ENCODE results near the gene UBE2M.

The UBE2M gene

DNA sequence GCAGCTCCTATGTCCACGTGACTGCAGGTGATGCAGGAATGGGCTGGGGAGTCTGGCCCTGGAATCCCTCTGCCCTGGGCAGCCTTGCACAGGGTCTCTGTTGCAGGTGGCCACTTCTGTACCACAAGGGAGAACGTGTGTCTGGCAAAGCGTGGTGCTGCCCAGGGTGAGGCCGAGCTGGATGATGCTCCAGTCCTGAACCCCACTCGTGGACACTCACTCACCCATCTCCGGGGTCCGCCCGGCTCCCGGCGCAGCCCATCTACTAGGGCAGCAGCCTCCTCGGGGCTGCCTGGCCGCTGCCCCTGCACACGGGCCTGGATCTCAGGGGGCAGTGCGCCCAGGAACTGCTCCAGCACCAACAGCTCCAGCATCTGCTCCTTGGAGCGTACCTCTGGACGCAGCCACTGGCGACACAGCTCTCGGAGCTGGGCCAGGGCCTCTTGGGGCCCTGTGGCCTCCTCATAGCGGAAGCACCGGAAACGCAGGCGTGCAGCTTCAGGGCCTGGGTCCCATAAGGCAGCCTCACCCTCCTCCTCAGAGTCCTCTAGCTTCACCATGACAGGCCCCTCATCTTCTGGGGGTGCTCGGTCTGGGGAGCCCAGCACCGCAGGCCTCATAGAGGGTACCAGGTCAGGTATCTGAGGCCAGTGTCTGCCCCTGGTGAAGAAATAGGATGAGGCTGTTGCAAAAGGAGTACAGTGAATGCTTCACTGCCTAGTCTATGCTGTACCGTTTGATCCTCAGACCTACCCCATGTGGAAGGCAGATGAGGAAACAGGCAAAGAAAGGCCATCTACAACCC, 12.6 kb upstream of the UBE2M start:
- DNase-seq, result no peak

DNA sequence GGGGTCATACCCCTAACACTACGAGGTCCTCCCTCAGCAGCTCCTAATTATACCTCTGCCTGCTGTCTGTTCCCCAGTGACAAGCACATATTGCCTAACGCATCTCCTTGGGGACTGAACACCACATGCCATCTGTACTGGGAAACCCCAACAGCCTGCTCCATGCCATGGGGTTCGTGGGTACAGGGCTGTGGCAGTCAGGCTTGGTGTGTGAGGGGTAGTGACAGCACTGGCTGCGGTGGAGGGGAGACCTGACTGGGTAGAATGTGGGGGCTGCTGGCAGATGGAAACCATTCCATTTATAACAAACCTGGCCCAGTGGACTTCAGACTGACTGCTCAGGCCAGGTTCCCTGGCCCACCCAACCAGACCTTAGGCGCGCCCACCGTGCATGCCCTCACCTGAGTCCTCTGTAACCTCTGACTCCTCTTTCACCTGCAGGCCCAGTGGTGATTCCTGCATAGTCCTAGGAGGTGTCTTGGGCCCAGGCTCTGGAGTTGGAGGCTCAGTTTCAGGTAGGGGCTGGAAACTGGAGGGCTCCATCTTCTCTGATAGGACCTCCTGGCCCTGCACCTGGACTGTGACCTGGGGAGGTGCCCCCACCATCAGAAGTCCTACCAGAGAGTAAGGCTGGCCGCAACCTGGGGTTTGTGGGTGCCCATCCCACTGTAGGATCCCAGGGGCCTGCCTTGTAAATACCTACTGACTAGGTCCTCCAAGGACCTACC, 11.7 kb upstream of the UBE2M start:
- DNase-seq, result no peak

DNA sequence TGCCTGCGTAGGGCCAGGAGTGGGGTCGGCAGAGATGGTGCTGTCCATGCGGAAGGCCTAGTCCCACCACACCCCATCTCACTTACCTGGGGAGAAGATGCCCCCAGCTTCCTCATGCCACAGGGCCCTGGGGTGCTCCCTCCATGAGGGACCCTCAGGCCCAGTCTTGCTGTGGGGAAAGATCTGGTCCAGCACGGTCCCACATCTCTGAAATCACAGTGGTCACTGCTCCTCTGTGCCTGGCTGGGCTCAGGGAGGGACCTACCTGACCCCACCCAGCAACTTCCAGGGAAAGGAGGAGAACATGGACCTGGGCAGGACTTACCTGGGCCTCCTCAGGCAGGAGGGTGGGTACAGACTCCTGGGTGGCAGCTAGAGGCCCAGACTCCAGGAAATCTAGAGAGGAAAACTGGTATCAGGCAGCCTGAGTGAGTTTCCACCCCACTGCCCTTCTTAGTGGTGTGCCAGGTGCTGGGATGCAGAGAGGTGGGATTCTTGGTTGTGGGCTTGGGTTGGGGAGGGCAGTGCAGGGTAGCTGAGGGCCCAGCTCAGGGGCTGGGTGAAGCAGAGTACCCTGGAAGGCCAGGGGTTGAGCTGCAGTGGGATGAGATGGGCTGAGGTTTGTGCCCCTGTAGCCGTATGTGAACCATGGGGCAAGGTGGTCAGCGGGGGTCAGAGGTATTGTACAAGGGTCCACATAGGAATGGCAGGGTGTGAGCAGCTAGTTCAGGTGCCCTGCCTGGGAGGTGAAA, 11.0 kb upstream of the UBE2M start:
- no peak for DNase-seq

DNA sequence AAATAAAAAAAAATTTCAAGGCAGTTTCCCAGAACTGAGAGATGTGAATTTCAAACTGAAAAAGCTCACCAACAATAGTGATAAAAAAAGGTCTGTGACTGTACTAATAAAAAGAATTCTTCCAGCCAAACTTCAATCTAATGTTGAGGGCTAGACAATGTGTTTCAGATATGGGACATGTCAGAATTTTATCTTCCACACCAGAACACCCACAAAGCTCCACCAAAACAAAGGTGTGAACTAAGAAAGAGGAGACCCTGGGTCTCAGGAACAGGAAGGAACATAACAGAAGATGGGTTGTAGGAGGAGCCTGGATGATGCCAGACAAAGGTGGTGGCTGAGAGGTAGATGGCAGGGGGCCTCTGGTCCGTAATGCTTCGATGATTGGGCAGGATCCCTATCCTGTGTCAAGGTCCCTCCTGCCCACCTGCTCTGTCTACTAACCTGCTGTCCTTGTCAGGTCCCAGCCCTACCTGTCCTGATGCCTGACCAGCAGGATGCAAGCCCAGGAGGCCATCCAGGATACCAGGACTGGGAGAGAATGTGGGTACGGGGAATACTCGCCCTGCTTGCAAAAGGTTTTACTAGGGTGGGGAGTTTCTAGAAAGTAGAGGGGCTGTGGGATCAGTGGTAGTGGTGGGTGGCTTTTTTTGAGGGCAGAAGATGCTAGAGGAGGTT, 10.2 kb upstream of the UBE2M start:
- DNase-seq, result no peak

DNA sequence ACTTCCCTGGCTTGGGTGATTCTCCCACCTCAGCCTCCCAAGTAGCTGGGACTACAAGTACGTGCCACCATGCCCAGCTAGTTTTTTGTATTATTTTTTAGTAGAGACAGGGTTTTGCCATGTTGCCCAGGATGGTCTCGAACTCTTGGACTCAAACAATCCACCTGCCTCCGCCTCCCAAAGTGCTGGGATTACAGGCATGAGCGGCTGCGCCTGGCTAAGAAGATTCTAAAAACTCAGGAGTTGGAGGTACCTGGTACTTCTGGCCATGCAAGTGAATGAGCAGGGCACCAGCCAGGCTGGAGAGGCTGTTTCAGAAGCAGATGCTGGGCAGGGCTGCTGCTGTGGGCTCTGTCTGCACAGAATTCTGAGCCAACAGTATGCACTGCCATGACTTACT, 8.6 kb upstream of the UBE2M start:
- no peak for DNase-seq

DNA sequence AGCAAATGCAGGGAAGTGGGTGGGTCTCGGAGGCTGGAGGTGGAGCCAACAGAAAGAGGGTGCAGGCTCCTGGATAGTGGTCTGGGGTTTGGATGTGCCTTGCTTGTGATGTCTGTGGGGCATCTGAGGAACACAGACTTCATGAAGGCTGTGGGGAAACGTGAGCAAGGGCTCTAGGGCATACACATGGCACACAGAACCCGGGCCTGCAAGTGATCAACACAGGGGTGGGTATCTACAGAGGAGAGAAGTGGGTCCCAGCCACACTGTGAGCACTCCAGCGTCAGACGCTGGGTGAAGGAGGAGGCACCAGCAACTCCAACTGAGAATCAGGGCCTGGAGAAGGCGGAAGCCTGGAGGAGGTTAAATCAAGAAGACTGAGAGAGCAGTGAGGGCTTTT, 5.4 kb upstream of the UBE2M start:
- no peak for DNase-seq

DNA sequence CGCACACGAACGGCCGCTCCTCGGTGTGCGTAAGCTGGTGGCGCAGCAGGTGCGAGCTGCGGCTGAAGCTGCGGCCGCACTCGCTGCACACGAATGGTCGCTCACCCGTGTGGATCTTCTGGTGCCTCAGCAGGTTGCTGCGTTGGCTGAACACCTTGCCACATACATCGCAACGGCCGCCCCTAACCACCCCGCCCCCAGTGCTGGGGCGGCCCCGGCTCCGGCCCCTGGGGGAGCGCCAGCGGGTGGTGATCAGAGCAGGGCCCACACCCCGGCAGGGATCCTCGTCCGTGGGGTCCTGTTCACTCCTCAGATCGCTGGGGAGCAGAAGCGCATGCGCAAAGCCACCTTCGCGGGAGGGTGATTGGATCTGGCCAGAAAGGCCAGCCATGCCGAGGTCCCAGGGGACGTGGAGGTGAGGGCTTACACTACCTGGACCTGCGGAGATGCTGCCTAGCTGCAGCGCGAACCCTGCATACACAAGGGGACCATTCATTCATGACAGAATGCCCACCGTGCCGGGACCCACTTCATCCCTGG, 4.7 kb upstream of the UBE2M start:
- no peak for DNase-seq

DNA sequence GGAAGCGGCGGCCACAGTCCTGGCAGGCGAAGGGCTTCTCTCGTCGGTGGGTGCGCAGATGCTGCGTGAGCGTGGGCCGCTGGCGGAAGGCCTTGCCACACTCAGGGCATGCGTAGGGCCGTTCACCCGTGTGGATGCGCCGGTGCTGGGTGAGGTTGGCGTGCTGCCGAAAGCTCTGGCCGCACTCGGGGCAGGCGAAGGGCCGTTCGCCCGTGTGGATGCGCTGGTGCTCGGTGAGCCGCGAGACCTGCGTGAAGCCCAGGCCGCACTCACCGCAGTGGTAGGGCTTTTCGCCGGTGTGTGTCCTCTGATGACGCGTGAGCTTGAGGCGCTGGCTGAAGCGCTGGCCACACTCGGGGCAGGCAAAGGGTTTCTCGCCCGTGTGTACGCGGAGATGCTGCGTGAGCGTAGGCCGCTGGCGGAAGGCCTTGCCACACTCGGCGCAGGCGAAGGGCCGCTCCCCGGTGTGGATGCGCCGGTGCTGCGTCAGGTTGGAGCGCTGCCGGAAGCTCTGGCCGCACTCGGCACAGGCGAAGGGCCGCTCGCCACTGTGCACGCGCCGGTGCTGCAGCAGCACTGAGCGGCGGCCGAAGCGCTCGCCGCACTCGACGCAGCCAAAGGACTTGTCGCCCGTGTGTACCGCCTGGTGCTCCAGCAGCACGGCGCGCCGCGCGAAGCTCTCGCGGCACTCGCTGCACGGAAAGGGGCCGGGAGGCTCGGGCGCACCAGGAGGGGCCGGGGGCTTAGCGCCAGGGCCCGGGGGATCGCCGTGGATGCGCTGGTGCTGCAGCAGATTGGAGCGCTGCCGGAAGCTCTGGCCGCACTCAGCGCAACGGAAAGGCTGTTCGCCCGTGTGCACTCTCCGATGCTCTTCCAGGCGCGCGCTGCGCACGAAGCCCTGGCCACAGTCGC, 4.0 kb upstream of the UBE2M start:
- DNase-seq, result no peak

DNA sequence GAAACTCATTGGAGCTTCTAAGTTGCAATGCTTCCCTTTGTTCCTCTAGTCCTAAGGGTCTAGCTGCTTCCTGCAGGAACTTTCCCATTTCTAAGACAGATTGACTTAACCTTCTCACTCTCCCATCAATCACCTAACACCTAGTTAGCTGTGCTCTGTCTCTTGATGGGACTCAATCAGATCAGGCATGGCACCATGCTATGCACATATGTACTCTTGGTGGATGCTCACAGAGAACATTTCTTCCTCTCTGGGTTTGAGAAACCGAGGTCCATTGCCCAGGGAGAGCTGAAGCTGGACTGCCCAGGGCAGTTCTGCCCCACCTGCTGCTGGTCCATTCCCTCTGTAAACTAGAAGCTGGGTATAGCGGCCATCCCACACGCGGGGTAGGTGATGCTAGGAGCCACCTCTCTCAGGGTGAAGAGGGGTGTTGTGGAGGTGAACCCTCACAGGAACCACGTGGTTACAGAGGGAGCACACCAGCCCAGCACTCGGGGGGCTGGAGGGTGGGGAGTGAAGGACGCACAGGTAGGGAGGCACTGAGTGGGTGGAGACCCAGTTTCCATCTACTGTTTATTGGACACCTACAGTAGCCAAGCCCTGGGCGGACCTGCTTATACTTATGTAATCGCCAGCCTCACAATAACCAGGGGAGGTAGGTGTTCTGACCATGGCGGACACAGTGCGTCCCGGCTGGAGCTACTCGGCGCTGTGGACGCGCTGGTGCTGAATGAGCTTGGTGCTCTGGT, 3.1 kb upstream of the UBE2M start:
- no peak for DNase-seq

DNA sequence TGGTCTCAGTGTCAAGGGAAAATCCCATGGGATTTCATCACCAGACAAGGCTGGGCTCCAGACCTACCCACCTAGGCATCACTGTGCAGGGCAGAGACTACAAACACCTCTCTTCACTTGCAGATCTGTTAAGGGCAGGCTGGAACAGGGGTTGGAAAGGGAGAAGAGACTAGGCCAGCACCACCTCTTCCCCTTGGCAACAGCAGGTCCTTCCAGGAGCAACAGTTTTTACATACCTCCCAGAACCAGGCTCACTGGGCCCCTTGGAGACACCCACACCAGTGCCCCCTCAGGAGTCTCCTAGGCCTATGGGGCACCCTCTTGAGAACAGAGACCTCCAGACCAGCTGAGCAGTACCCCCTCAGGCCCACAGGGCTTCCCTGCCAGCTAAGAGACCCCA, 2.5 kb upstream of the UBE2M start:
- no peak for DNase-seq

DNA sequence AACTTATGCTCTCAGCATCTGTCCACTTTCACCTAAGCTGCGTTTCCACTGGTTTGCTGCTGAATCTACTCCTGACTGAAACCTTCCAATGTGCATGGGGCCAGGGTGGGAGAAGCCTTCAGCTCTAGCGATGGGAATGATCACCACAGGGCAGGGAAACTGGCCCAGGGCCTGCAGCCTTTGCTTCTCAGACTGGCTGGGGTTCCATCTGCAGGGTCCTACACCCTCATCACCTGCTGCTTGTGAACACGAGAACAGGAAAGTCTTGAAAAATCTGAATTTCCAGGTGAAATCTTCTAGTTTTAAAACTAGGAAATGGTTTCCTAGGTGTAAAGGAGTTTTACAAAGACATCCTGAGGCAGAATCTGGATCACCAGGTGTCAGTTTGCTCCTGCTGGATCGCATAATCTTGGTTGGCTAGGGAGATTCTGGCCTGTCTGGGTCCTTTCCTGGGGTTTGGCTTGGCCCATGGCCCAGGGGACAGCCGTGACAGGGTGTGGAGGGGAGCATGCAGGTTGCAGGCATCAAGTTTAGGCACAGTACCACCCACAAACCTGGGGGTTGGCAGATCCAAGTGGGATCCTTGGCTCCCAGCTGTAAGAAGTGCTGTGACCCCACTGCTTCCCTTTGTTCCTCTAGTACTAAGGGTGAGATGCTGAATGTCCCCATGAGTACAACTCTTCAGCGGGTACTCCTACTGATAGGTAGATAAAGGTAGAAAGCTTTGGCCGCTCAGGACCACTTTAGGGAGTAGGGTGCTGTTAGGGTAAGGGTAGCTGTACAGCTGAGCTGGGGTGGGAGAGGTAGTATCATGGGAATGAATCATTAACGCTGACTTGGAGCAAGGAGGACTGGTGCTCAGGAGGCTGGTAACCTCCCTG, 1.8 kb upstream of the UBE2M start:
- DNase-seq, result no peak

DNA sequence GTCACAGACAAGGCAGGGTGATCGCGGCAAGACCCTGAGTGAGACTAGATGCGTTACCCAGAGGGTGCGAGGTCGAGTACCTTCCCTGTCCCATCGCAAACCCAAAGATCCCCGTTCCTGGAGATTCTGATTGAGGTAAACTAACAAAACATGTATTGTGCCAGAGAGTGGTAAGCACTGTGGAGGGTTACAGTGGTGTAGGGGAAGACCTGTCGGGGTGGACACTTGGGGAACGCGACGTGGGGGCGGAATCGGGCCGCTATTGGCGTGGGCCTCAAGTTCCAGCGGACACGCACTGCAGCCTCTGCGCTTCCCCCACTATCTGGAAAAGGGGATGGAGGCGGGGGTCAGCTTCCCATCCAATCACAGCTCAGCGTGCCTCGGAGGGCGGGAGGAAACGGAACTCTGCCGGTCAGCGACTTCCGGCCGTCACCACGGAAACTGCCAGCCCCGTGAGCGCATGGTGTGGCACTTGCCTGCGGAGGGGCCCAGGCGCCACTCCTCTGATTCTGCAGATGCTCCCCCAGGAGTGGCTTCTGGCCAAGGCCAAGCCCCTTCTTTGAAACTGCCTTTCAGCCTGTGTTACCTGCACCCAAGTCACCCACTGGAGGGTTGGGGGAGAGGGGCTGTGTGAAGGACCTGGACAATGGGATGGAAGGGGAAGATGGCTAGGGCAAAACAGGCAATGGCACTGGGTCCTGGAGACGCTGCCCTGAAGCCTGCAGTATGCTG, 1.0 kb upstream of the UBE2M start:
- no peak for DNase-seq

DNA sequence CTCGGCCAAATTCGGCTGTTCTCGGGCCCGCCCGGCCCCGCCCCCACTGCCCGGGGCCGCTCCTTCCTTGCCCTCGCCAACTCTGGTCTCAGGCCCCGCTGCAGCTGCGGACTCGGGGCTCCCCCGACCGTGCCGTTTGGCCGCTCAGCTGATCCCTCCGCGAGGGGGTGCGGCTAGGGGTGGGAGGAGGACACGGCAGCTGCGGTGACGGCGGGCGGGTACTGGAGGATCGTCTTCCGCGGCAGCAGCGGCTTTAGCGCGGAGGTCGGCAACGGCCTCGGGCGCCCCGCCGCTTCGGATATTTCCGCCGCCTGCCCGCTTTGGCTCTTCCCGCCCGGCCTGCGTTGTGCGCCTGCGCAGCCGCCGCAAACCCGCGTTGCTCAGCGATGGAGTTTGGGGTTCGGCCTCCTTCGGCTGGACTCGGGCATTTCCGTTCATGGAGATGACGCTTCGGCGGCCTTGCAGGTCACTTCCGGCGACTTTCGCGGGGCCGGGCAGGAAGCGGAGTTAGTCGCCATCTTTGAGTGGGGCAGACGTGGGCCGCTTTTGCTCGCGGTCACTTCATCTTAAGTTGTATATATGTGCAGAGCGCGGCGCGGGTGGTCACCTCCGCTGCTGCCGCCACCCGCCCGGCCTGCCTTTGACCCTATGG, 338 bp upstream of the UBE2M start:
- DNase-seq, result no peak

DNA sequence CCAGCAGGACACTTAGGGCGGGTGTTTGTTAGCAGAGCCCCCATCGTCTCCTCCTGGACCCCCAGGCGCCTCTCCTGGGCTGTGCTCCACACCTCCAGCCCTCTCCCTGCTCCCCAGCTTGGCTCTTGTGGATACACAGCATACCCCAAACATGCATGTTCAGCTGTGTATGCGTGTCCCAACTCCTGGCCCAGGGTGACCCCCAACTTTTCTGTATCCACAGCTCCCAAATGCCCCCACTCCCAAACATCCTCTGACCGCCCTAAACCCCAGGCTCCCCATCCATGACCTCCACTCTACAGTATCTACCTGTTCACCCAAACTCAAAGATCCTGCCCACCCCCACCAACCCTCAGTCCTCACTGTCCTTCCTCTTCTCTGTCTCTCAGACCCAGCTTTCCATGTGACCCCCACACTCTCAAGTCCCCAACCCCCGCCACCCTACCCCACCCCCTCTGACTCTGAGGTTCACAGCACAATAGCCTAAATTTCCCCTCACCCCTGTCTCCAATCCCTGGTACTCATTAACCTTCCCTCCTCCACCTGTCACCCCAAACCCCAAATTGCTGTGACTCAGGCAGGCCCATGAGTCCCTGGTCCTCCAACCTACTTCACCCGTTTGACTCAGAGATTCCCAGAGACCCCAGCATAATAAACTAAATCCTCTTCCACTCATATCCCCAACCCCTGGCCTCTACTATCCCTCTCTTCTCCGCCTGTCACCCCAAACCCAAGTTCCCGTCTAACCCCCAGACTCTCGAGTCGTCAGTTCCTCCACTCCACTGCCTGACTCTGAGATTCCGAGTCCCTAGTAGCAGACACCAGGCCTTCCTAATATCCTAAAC, 968 bp downstream of the UBE2M start:
- DNase-seq, result no peak

DNA sequence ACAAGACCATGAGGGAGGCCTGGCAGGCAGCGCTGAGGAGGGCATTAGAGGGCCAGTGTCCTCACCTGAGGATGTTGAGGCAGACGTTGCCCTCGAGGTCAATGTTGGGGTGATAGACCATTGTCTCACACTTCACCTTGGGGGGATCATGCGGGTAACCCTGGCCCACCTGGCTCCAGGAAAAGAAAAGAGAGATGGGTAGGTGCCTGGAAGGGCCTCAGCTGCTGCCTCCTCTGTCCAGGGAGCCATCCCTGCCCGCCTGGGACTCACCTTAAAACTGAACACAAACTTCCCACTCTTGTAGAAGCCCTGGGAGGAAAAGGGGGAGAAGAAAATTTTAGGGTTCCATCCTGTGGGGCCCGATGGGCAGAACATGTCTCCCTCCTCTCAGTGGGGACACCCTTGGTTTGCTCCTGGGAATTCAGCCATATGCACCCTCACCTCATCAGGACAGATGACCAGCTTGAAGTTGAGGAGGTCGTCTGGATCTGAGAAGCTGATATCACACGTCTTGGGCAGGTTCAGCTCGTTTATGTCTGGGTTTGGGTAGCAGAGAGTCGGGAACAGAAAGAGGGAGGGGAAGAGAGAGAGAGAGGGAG, 1.7 kb downstream of the UBE2M start:
- no peak for DNase-seq

DNA sequence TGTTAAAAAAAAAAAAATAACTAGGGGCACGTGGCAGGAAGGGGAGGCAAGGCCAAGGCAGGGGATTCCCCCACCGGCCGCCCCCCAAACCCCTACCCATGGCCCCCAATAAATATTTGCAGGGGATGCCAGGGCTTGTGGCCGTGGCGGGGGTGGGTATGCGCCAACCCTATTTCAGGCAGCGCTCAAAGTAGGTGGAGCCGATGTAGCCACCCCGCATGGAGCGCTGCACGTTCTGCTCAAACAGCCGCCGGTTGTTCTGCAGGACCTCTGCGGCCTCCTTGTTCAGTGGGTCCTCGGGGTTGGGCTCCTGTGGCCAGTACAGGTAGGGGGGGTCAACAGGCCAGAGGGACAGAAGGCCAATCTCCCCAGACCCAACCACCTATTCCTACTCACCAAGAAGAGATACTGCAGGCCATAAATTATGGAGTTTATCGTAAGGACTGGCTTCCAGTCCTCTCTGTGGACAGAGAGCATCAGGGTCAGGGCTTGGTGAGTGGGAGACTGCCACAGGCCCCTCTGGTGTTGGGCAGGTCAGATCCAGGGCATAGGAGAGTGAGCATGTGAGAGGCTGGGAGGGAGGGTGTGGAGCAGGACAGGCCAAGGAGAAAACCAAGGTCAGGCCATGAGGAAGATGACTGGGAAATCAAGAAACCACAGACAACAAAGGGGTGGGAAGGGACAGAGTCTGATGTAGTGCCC, 2.3 kb downstream of the UBE2M start:
- DNase-seq, result no peak
